LNCaP clone FGC (cell line): ENCODE results near the gene SLC7A5.
"Not testable (repeated sequence)": the region's sequence is repeated elsewhere in the genome, so short reads cannot be mapped to it uniquely, and the experiment has no call there.

Experiments
- DNase-seq: peaks from one replicate; pipeline ENCODE4 v3.0.0-alpha.2; 2011; ENCODE audit warnings: low read depth
- H3K4me3 ChIP-seq: 2 replicates; pipeline ENCODE4 v1.5.1; 2011; ENCODE audit warnings: mild to moderate bottlenecking, low read depth, low read length, control low read depth
- TF ChIP-seq, protein P1 (sequence below): IDR thresholded peaks from 2 replicates; pipeline ENCODE4 v1.5.1; 2012; ENCODE audit warnings: mild to moderate bottlenecking; ENCODE audit not compliant: control insufficient read depth, insufficient read depth; ENCODE audit errors: extremely low read depth

The SLC7A5 gene

DNA sequence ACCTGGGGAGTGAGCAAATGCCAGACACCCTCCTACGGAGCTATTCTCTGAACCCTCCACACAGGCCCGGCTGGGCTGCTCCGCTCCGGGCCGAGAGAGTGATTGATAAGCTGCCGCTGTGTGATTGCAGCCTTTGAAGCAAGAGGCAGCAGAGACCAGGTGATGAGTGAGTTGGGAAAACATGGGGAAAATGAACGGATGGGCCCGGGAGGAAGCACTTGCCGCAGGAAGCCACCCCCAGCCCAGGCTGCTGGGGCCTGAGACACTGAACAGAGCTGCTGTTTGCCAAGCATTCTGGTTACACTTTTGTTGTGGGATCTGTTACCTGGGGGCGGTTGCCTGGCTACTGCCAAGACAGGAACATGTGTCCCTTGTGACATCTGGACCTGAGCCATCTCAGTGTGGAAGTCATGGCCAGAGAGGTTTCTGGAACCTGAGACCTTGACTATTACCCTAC is 57.1 kb downstream of the SLC7A5 start:
- TF ChIP-seq, protein P1, sequence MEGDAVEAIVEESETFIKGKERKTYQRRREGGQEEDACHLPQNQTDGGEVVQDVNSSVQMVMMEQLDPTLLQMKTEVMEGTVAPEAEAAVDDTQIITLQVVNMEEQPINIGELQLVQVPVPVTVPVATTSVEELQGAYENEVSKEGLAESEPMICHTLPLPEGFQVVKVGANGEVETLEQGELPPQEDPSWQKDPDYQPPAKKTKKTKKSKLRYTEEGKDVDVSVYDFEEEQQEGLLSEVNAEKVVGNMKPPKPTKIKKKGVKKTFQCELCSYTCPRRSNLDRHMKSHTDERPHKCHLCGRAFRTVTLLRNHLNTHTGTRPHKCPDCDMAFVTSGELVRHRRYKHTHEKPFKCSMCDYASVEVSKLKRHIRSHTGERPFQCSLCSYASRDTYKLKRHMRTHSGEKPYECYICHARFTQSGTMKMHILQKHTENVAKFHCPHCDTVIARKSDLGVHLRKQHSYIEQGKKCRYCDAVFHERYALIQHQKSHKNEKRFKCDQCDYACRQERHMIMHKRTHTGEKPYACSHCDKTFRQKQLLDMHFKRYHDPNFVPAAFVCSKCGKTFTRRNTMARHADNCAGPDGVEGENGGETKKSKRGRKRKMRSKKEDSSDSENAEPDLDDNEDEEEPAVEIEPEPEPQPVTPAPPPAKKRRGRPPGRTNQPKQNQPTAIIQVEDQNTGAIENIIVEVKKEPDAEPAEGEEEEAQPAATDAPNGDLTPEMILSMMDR = no peak
- DNase-seq = no peak
- no peak overlapping the region for H3K4me3 ChIP-seq

DNA sequence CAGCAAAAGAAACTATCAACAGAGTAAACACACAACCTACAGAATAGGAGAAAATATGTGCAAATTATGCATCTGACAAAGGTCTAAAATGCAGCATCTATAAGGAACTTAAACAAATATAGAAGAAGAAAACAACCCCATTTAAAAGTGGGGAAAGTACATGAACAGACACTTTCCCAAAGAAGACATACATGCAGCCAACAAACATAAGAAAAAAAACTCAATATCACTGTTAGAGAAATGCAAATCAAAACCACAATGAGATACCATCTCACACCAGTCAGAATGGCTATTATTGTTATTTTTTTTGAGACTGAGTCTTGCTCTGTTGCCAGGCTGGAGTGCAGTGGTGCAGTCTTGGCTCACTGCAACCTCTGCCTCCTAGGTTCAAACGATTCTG is 57.9 kb downstream of the SLC7A5 start:
- not testable (repeated sequence) for H3K4me3 ChIP-seq, DNase-seq

DNA sequence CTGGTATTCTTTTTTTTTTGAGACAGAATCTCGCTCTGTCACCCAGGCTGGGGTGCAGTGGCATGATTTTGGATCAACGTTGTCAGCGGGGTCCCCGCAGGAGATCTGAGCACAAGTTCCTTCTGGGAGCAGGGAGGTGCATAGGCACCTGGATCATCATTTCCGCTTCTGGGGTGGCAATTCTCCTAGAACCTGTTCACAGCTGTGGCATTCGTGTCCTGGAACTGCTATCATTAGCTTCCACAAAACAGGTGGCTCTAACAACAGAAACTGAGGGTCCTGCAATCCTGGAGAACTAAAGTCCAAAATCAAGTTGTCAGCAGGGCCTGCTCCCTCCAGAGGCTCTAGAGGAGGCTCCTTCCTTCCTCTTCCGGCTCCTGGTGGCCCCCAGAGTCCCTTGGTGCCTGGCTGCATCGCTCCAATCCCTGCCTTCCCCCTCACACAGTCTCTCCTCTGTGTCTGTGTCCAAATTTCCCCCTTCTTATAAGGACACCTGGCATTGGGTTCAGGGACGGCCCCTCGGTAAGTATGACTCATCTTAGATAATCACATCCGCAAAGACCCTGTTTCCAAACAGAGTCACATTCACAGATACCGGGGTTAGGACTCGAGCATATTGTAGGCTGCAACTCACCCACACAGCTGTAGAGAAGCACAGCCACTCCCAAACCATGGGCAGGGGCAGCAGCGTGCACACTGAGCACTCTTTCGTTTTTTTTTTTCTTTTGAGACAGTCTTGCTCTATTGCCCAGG is 60.0 kb downstream of the SLC7A5 start:
- H3K4me3 ChIP-seq = no peak overlapping the region
- no peak for DNase-seq

DNA sequence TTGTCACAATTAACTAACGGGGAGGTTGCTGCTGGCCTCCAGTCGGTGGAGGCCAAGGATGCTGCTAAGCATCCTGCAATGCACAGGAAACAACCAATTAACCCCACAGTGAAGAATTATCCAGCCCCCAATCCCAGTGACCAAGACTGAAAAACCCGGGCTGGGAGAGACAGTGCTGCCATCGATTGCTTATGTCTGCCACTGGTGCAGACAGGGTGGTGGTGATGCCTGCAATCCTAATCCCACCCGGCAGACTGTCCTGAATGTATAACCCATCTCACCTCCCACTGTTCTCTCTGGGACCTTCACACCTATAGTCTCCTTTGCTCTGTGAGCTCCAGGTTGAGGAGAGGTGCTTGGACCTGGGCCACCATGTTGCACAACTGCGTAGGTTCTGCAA is 61.2 kb downstream of the SLC7A5 start:
- TF ChIP-seq, protein P1 = no peak
- DNase-seq = no peak
- H3K4me3 ChIP-seq = no peak overlapping the region

More for the DNA sequence above, 60.0 kb downstream of the SLC7A5 start:
- TF ChIP-seq, protein P1 = no peak

DNA sequence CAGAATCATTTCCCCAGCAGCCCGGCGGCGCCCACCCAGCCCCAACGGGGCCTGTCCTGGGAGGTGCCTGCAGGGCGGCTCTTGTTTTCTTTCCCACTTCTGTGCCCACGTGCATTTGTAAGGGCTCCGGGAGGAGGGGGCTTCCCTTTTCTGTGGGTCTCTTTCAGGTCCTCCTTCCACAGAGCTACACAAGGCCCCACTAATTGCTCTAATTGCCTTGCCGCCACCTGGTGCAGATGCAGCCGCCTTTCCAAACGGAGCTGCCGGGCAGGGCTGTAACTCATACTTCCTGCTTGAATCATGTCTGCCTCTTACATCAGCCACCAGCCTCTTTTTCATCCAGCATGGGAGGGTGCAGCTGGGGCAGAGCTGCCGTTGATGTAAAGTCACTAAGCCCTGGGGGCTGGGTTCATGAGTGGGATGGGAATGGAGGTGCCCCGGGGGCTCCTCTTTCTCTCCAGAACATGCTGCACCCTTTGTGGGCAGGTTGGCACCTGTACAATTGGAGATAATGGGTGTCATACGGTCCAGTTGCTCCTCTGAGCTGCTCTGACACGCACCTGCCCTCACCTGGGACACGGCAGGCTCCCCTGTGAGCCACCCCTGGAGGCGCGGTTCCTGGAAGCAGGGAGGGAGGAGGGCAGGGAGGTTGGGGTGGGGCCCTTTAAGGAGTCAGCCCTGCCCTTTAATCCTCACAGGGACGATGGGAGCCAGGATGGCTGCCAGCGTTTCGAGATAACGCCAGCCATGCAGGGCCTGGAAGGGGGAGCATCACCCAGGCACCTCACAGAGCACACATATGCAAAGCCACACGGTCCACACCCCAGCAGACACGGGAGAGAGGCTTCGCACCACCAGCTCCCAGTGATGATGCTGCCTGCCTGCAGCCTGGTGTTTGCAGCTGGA is 62.4 kb downstream of the SLC7A5 start:
- H3K4me3 ChIP-seq = no peak overlapping the region
- DNase-seq = no peak
- TF ChIP-seq, protein P1 = no peak

DNA sequence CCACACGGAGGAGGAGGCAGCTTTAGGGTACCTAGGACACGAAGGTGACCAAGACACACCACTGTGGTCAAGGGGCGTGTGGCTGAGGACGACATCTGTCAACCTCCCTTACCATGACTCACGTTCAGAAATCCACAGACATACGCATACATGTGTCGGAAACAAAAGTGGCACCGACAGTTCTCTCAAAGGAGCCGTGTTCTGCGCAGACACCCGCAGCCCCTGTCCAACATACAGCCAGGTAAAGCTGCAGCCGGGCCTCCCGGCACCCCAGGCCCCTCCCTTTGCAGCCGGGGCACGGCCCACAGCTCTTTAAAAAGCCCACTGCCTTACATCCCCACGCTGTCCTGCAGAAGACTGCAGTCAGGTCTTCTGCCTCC is 63.1 kb downstream of the SLC7A5 start:
- H3K4me3 ChIP-seq = no peak overlapping the region
- no peak for DNase-seq
- TF ChIP-seq, protein P1 = no peak

DNA sequence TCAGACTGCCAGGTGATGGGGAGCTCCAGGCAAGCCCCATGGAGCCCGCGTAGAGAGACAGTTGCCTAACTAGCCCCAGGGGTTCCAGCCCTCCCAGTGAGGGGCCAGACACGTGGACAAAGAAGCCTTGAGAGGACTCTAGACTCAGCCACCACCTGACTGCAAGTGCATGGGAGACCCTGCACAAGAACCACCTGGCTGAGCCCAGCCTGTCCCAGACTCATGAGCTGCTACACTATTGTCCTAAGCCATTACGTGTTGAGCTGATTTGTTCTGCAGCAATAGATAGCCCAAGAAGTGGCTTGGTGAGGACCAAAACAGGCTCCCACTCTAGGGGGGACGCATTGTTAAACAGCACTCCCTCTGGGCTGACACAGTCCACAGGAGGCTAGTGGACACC is 65.9 kb downstream of the SLC7A5 start:
- H3K4me3 ChIP-seq = no peak overlapping the region
- TF ChIP-seq, protein P1 = no peak
- DNase-seq = no peak
